GM18907 (cell line): Measurements from ENCODE around the gene HIRIP3.
A peak's percentile ranks its signal among the peaks of the same experiment; 100 is the strongest.
"Not testable (repeated sequence)": the region's sequence is repeated elsewhere in the genome, so short reads cannot be mapped to it uniquely, and the experiment has no call there.

ENCODE experiments used
- ATAC-seq: cut with Tn5 transposase; IDR thresholded peaks from one replicate; pipeline ENCODE4 v1.9.1; 2021; ENCODE audit warnings: mild to moderate bottlenecking, moderate library complexity; ENCODE audit not compliant: unreplicated experiment

HIRIP3 gene

GRCh38 chr16:29962344-29962994 lies 32.9 kb downstream of the HIRIP3 start:
- no peak for ATAC-seq

- ATAC-seq, result peak; percentile 86
These were observed 33.7 kb downstream of the HIRIP3 start, which contains the start of gene TMEM219 for GRCh38 chr16:29961479-29962343. TSS of gene TMEM219 (plus strand) at chr16:29962079. CDS start at chr16:29963144, 1,065 bp downstream.

- no peak for ATAC-seq
These were observed 34.3 kb downstream of the HIRIP3 start for GRCh38 chr16:29961127-29961478.

- ATAC-seq, result not testable (repeated sequence)
These were observed 35.6 kb downstream of the HIRIP3 start for GRCh38 chr16:29959821-29960220.

- ATAC-seq, result no peak
These were observed 36.1 kb downstream of the HIRIP3 start for GRCh38 chr16:29959293-29959692.

GRCh38 chr16:29958756-29959155 lies 36.7 kb downstream of the HIRIP3 start:
- ATAC-seq, result no peak

GRCh38 chr16:29951625-29952365 lies 43.6 kb downstream of the HIRIP3 start:
- no peak for ATAC-seq

GRCh38 chr16:29950806-29951461 lies 44.5 kb downstream of the HIRIP3 start:
- ATAC-seq, result no peak

- ATAC-seq, result no peak
These were observed 47.5 kb downstream of the HIRIP3 start for GRCh38 chr16:29947897-29948296.

- ATAC-seq, result no peak
These were observed 51.3 kb downstream of the HIRIP3 start for GRCh38 chr16:29943846-29944799.
